Neural crest cell (in vitro differentiated cells): Measurements from ENCODE around the gene CCDC33. TPM values are rescaled to one million over a fixed set of nuclear protein-coding genes. Genes with fewer than 3 reads are reported as not detected.

Experiments used
- DNase-seq: peaks from one replicate; pipeline ENCODE4 v3.0.0; 2021; ENCODE audit warnings: low read depth, mixed read lengths, low spot score
- H3K27ac Mint-ChIP-seq: one replicate; pipeline ENCODE4 v1.8.0; 2021; ENCODE audit warnings: mild to moderate bottlenecking, mixed read lengths; ENCODE audit not compliant: unreplicated experiment
- H3K27me3 Mint-ChIP-seq: 2 replicates; pipeline ENCODE4 v1.8.0; 2021; ENCODE audit warnings: low read depth, mild to moderate bottlenecking, mixed read lengths
- H3K36me3 Mint-ChIP-seq: 2 replicates; pipeline ENCODE4 v1.8.0; 2021; ENCODE audit warnings: low read depth, mild to moderate bottlenecking, mixed read lengths
- H3K4me1 Mint-ChIP-seq: 2 replicates; pipeline ENCODE4 v1.8.0; 2021; ENCODE audit warnings: mixed read lengths
- H3K4me3 Mint-ChIP-seq: one replicate; pipeline ENCODE4 v1.8.0; 2021; ENCODE audit warnings: mild to moderate bottlenecking, mixed read lengths
- H3K9me3 Mint-ChIP-seq: 2 replicates; pipeline ENCODE4 v1.8.0; 2021; ENCODE audit warnings: mixed read lengths
- total RNA-seq: library from RNA; stranded (reverse); gene quantifications from 2 replicates; pipeline ENCODE4 v1.2.1, GENCODE V29; 2021
- TF ChIP-seq, protein P1 (sequence below): fragments of 200-600 bp; sonication (generic); conservative IDR thresholded peaks from 2 replicates; pipeline ENCODE4 v1.5.0; 2021; ENCODE audit warnings: antibody characterized with exemption, mild to moderate bottlenecking

CCDC33 gene
- total RNA-seq, 1 donor from 2014 or later = 15.1 TPM

DNA sequence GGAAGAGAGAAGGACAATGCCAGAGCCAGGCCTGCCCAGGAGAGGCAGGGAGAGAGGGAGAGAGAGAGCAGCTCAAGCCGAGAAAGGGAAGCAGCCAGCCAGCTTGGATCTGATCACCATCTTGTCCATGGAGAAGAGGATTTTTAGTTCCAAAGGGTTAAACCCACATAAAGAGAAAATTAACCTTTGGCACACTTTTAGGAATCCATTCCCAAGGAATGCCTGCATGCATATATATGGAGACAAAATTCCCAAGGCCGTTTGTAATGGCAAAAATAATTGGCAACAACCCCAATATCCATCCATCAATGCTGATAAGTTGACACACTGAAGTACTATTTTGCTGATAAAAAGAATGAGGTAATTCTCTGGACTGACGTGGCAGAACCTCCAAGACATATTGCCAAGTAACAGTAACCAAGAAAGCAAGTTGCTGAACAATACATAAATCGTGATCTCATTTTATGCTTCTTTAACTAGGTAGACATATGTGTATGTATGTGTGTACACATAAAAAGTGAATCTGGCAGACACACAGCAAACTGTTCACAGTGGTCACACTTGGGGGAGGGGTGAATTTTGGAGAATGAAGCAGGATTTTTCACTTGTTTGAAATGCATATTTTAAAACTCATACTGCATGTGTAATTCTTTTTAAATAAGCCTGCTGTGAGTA is 26.0 kb upstream of the CCDC33 start:
- peak overlapping the region; percentile 91 for H3K4me3 Mint-ChIP-seq
- peak overlapping the region; percentile 86 for H3K27ac Mint-ChIP-seq
- H3K27me3 Mint-ChIP-seq = no peaks in the 10 kb centered on the region
- H3K36me3 Mint-ChIP-seq = peaks cover 7% of the 10 kb centered on the region
- TF ChIP-seq, protein P1, sequence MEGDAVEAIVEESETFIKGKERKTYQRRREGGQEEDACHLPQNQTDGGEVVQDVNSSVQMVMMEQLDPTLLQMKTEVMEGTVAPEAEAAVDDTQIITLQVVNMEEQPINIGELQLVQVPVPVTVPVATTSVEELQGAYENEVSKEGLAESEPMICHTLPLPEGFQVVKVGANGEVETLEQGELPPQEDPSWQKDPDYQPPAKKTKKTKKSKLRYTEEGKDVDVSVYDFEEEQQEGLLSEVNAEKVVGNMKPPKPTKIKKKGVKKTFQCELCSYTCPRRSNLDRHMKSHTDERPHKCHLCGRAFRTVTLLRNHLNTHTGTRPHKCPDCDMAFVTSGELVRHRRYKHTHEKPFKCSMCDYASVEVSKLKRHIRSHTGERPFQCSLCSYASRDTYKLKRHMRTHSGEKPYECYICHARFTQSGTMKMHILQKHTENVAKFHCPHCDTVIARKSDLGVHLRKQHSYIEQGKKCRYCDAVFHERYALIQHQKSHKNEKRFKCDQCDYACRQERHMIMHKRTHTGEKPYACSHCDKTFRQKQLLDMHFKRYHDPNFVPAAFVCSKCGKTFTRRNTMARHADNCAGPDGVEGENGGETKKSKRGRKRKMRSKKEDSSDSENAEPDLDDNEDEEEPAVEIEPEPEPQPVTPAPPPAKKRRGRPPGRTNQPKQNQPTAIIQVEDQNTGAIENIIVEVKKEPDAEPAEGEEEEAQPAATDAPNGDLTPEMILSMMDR = no peak
- no peak for DNase-seq
- H3K9me3 Mint-ChIP-seq = no peaks in the 10 kb centered on the region
- peaks cover 95% of the 10 kb centered on the region for H3K4me1 Mint-ChIP-seq

DNA sequence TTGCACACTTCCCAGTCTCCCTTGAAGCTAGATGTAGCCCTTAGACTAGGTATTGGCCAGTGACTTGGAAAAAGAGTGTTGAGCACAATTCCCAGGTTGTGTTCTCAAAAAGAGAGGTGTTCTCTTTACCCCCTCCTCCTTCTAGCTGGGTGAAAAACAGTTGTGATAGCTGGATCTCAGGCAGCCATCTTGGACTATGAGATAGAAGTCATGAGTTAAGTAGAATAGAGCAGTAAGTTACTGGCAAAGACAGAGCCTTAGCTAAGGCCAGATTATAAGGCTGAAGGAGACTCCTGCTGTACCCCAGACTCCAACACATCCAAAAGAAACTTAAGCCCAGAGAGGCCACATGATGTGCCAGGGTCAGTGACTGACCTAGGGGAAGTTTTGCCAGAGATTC is 25.4 kb upstream of the CCDC33 start:
- no peaks in the 10 kb centered on the region for H3K9me3 Mint-ChIP-seq
- DNase-seq = no peak
- TF ChIP-seq, protein P1 = no peak
- peaks cover 96% of the 10 kb centered on the region for H3K4me1 Mint-ChIP-seq
- no peaks in the 10 kb centered on the region for H3K27me3 Mint-ChIP-seq
- H3K4me3 Mint-ChIP-seq = peak overlapping the region; percentile 91
- peak overlapping the region; percentile 70 for H3K27ac Mint-ChIP-seq
- H3K36me3 Mint-ChIP-seq = peaks cover 7% of the 10 kb centered on the region

DNA sequence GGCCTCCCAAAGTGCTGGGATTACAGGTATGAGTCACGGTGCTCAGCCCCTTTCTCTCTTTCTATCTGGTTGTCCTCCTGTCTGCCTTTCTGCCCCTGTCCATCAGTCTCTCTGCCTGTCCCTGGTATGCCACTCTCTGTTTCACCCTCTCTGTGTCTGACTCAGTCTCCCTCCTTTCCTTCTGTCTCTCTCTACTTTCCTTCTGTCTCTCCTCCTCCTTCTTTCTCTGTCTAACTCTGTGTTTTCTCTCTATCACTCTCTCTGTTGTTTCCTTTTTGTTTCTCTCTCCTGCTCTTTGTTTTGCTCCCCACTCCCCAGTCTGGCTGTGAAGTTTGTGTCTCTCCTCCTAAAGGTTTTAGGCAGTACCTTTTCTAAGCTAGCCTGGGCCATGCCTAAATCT is 24.5 kb upstream of the CCDC33 start:
- Mint-ChIP-seq H3K27ac (peak overlapping the region; percentile 98), H3K27me3 (no peaks in the 10 kb centered on the region), H3K4me3 (peak overlapping the region; percentile 79), H3K36me3 (peaks cover 7% of the 10 kb centered on the region), H3K4me1 (peaks cover 97% of the 10 kb centered on the region), H3K9me3 (no peaks in the 10 kb centered on the region)
- no peak for DNase-seq
- TF ChIP-seq, protein P1 = no peak

DNA sequence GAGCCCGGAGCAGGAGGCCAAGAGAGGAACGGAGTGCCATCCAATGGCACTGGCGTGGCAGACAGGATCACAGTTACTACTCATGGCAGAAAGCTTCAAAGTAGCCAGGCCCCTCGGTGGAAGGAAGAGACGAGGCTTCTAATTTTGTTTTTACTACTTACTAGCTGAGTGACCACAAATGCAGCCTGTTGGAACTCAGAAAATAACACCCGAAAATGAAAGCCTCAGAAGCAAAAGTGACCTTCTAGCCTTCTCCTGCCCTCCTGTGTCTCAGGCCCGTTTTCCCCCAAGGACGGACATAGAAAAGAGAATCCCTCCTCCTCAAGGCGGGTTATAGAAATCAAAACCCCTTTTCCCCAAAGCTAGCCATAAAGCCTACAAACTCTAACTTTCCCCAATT is 23.6 kb upstream of the CCDC33 start:
- DNase-seq = no peak
- Mint-ChIP-seq H3K4me1 (peaks cover 92% of the 10 kb centered on the region), H3K27me3 (no peaks in the 10 kb centered on the region), H3K27ac (peak overlapping the region; percentile 98), H3K4me3 (peak overlapping the region; percentile 79), H3K36me3 (peaks cover 7% of the 10 kb centered on the region), H3K9me3 (no peaks in the 10 kb centered on the region)
- TF ChIP-seq, protein P1 = no peak

DNA sequence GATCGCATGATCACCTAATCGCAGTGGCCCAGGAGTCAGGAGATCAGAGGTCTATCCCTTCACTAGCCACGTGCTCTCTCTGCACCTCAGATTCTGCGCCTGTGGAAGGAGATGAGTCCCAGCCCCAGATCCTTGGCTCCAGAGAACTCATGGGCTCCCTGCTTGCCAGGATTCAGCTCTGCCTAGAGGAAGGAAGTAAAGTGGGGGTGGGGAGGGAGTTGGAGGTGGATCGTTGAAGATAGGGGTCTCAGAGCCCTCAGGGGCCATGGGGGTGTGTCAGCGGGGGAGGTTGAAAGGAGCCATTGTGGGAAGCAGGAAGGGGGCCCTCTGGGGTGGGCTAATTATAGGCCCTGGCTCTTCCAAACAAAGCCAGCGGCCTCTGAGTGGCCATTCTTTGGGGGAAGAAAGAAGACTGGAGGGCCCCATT is 22.3 kb upstream of the CCDC33 start:
- H3K4me1 Mint-ChIP-seq = peaks cover 79% of the 10 kb centered on the region
- H3K27me3 Mint-ChIP-seq = no peaks in the 10 kb centered on the region
- peaks cover 4% of the 10 kb centered on the region for H3K36me3 Mint-ChIP-seq
- TF ChIP-seq, protein P1 = no peak
- H3K9me3 Mint-ChIP-seq = no peaks in the 10 kb centered on the region
- DNase-seq = peak; percentile 71
- peak overlapping the region; percentile 84 for H3K4me3 Mint-ChIP-seq
- peak overlapping the region; percentile 98 for H3K27ac Mint-ChIP-seq
